ENCODE measurements around the gene CYP51A1.
"Not testable (repeated sequence)": the region's sequence is repeated elsewhere in the genome, so short reads cannot be mapped to it uniquely, and the experiment has no call there.

The CYP51A1 gene

DNA sequence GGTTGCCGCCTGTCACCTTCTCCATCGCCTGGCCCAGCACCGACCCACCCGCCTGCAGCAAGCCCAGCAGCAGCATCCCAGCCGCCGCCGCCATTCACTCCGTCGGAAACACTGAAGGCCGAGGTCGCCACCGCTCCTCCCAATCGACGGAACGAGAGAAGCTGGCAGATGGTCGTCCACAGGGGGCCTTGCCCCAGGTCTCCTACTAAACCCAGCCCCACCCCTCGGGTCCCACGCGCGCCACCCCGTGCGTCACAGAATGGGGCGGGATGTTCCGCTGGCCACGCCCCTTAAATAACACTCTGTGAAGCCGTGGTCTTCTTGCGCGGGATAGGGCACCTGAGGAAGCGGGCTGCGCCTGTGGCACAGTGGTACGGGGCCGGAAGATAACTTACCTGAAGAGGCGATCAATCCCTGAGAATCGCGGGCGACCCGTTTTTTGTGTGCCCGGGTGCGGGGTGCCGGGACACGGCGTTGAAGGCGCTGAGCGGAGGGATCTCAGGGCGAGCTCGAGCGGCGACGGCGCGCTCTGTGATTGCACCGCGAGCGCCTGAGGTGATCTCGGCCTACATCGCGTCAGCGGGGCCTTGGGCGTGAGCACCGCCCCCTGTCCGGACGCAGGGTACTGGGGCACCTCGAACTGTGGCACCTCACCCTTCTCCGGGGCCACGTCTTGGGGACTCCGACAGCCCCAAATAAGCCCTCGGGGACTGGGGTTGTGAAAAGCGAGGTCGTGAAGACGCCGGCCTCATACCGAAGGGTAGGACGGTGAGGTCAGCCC is at the start of gene CYP51A1:
Gene CYP51A1, minus strand, starts transcription at position 207 of the 781 bp plus-strand sequence. Its CDS starts 113 bp downstream, at position 94.
- peak; percentile 95 for DNase-seq

DNA sequence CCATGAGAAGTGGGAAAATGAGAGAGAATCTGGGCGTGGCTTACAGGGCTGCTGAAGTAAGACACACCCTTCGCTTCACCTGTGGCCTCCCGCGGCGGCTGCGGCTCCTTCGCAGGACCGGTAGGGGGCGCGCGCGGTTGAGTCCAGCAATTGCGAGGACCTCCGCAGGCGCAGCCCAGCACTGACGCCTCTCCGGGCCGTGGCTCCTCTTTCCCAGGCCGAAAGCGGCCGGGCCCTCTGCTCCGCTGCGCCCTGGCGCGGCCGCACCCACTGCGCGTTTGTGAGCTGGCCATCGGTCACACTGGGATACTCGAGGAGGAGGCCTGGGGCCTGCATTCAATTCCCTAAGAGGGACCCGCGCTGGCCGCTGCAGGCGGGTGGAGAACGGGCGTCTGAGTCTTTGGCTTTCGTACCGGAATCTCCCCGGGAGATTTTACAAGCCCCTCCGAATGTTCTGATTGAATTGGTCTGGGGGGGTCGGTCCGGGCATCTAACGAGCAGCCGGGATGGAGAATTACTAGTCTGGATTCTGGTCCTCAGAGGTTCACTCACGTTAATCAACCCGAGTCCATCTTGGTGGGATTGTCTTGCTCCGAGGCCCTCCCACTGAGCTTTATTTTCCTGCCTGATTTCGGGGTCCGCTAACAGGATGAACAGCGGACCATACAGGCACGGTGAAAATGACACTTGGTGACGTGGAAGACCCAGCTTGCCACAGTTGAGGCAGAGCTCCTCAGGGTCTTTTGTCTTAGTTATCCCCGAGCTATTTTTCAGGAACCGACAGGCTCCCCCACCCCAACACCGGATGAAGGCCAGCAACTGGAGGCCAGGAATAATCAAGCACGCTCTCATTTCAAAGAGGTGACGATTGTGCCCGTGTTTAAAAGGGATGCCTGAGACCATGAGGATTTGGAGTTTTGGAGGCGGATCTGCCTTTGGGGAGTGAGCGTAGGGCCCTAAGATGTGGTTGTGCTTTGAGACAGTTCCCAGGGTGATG is 44.9 kb upstream of the CYP51A1 start, which contains the start of gene LRRD1:
Gene LRRD1, minus strand, starts transcription at position 215 of the 997 bp plus-strand sequence. CDS start 13,940 bp downstream, outside the sequence.
- peak; percentile 90 for DNase-seq

DNA sequence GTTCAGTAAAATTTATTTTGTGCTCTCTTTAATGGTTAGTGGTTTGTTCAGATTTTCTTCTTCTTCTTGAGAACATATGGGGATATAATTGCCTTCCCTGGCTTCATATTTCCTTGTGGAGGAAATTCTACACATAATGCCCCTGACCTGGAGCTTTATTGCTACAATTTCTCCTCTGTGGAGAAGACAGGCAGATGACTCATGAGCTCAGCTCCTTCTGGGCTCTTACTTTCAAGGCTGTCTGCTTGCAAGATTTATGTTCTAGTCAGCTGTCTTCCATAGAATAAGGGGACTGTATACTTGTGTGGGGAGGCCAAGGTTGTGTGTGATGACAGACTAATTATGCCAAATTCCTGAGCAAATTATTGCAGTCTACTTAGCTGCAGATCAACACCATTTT is 43.1 kb upstream of the CYP51A1 start:
- no peak for DNase-seq

DNA sequence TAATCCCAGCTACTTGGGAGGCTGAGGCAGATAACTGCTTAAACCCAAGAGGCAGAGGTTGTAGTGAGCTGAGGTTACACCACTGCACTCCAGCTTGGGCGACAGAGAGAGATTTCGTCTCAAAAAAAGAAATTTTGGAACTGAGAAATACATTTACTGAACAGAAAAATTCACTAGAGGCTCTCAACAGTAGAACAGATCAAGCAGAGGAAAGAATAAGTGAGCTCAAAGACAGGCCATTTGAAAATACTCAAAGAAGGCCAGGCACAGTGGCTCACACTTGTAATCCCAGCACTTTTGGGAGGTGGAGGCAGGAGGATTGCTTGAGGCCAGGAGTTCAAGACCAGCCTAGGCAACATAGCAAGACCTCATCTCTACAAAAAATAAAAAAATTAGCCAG is 35.3 kb upstream of the CYP51A1 start:
- DNase-seq, result not testable (repeated sequence)

DNA sequence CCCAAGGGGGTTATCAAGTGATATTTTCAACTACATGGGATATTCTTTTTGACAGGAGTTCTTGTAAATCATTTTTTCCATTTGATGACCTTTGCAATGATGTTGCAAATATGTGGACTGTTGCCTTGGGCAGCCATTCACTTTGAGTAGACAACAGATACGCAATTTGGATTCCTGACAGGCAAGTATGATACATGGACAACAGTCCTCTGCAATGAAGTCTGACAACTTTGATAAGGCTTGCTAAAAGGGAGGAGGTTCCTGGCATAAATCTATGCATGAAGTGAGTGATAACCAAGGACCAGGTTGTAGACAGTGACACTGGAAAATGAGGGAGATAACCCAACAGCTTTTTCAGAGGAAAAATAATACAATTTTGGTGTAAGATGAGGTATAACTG is 27.0 kb upstream of the CYP51A1 start:
- DNase-seq, result no peak

DNA sequence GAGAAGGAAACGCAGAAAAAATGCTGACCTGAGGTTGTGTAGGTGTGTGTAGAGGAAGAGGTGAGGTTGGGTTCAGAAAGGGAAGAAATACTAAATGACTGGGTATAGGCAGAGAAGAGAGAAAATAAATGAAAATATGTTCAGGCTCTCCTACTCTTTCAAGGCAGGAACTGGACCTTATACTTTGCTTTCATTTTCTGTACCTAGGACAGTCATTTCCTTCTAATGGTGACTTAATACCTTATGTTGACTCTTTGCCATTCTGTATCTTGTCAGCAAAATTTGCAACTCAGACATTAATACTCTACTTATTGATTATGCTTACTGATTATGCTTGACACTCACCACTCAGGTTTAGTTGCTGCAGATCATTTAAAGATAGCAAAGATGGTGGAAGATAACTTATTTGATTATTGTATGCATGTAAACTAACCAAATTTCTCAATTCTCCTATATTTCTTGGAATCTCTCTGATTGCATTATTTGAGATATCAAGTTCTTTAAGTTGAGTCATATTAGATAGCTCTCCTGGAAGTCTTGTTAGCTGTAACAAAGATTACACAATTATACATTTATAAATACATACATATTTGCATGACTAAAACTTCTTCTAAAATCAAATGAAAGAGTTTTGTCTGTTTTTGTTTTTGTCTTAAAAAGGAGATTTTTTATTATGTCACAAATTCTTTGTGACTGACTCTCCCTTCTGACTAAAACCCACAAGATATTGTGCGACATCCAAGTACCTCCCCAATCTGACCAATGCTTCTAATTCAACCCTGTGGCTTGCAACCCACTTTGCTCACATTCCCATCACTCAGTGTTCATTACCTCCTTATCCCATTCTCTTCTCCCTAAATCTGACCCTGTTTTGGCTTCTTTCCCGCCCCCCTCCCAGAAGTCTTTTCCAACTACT is 24.6 kb upstream of the CYP51A1 start:
- no peak for DNase-seq

DNA sequence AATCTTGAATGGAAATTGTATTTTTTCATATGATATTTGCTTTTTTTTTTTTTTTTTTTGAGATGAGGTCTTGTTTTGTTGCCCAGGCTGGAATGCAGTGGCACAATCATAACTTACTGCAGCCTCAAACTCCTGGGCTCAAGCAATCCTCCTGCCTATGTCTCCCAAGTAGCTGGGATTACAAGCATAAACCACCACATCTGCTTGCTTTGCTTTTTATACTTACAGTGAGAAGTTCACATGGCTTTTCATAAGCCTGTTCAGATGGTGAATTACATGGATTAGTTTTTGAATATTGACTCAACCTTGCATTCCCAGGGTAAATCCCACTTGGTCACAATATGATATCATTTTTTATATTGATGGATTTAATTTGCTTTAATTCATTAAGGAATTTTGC is 22.7 kb upstream of the CYP51A1 start:
- no peak for DNase-seq

DNA sequence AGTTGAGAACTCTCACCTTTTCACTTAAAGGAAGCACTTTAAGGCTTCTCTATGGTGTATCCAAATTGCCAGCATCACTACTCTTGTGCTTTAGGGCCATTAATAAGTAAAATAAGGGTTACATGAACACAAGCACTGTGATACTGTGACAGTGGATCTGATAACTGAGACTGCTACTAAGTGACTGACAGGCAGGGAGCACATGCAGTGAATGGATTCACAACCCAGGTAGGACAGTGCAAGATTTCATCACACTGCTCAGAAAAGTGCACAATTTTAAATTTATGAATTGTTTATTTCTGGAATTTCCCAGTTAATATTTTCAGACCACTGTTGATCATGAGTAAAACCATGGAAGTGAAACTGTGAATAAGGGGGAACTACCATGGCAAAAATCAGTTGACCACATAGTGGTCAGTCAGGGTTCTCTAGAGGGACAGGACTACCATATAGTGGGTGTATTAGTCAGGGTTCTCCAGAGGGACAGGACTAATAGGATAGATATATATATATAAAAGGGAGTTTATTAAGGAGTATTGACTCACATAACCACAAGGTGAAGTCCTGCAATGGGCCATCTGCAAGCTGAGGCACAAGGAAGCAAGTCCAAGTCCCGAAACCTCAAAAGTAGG is 20.9 kb upstream of the CYP51A1 start:
- DNase-seq, result no peak

DNA sequence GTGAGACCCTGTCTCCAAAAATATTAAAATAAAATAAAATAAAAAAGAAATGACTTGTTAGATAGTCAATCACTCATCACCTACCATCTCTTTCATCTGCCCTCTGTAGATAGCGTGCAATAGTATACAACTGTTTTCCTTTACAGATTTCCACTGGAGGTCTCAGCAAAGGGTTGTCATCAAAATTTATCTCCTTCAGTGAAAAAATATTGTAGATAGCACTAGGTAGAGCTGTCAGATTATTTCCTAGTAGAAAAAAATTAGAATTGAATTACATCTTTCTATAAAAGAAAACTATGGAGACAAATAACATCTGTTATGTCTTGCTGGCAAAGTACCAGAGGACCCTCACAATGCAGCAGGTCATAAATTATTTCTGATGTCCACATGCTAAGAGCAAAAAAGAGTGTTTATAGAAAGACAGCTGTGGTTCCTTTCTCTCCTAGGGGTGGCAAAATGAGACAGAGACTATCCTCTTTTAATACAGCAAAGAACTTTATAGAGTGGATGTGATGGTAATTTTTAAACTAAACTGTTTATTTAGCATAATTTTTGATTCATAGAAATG is 16.3 kb upstream of the CYP51A1 start:
- no peak for DNase-seq

DNA sequence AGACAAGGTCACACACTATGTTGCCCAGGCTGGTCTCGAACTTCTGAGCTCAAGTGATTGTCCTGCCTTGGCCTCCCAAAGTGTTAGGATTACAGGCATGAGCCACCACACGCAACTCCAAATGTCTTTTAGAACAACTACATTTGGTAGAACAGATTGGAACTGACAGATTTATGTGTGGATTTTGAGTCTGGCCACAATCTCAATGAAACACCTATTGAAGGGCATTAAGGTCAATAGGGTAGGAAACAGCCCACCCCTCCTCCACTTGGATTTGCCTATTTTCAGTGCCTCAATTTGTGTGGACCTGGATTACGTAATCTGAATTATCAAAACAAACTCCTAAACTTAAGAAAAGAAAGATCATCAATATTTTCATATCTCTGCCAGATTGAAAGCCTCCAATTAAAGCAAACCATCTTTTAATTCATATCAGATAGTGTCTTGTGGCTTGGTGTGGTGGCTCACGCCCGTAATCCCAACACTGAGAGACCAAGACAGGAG is 15.5 kb upstream of the CYP51A1 start:
- no peak for DNase-seq

DNA sequence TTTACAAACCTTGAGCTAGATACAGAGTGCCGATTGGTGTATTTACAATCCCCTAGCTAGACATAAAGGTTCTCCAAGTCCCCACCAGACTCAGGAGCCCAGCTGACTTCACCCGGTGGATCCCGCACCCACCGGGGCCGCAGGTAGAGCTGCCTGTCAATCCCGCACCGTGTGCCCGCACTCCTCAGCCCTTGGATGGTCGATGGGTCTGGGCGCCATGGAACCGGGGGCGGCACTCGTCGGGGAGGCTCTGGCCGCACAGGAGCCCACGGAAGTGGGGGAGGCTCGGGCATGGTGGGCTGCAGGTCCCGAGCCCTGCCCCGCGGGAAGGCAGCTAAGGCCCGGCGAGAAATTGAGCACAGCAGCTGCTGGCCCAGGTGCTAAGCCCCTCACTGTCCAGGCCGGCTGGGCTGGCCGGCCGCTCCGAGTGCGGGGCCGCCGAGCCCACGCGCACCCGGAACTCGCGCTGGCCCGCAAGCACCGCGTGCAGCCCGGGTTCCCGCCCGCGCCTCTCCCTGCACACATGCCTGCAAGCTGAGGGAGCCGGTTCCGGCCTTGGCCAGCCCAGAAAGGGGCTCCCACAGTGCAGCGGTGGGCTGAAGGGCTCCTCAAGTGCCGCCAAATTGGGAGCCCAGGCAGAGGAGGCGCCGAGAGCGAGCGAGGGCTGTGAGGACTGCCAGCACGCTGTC is 9.1 kb upstream of the CYP51A1 start:
- not testable (repeated sequence) for DNase-seq

DNA sequence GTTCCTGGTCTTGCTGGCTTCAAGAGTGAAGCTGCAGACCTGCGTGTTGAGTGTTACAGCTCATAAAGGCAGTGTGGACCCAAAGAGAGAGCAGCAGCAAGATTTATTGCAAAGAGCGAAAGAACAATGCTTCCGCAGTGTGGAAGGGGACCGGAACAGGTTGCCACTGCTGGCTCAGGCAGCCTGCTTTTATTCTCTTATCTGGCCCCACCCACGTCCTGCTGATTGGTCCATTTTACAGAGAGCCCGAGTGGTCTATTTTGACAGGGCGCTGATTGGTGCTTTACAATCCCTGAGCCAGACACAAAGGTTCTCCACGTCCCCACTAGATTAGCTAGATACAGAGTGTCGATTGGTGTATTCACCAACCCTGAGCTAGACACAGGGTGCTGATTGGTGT is 8.5 kb upstream of the CYP51A1 start:
- DNase-seq, result not testable (repeated sequence)

DNA sequence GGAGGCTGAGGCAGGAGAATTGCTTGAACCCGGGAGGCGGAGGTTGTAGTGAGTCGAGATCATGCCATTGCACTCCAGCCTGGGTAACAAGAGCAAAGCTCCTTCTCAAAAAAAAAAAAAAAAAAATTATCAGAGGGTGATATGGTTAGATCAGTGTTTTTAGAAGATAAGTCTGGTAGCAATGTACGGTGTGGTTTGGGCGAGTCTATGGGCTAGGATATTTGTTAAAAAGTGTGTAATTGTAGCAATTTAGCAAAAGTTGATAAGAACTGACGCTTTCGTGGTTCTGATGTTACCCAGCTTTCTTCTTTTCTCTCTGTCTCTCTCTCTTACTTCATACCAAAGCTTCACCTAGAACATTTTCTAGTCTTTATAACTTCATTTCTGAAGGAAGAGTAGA is 6.9 kb upstream of the CYP51A1 start:
- no peak for DNase-seq

DNA sequence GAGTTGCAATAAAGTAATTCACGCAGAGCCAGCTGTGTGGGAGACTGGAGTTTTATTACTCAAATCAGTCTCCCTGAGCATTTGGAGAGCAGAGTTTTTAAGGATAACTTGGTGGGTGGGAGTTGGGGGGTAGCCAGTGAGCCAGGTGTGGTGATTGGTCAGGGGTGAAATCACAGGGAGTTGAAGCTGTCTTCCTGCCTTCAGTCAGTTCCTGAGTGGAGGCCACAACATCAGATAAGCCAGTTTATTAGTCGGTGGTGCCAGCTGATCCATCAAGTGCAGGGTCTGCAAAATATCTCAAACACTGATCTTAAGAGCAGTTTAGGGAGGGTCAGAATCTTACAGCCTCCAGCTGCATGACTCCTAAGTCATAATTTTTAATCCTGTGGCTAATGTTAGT is 3.3 kb upstream of the CYP51A1 start:
- DNase-seq, result no peak

DNA sequence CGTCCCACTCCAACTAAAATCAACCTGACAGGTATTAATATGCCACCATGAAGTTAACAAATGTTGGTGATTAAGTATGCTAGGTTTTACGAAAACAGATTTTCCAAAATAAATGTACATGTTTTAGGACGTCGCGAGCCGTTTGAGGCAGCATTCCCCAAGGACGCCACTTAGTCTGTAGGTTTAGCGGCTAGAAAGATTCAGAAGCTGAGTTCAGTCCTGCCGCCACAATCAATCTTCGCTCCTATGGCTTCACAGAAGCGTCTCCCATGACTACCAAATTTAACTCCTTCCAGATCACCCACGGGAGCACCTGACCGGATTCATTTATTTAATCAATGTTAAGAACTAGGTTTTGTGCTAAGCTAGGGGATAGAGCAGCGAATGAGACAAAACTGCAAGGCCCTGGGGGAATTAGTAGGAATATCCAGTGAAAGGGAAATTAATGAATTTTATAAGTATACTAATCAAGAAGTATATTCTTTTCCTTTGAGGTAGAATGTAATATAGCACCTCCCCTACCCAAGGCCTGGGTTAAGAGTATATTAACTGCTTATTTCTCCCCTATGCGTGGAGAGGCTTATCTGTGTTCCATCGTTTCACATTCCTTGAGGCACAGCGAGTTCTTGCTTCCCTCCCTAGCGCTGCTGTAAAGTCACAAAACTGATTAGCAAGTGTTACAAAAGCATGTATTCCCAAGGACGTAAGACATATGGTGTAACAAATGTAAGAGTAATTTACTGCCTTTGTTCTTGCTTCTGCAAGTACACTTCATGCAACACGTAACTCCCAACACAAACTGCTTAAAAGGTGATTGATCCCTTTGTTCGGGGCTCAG is 994 bp upstream of the CYP51A1 start:
- no peak for DNase-seq

DNA sequence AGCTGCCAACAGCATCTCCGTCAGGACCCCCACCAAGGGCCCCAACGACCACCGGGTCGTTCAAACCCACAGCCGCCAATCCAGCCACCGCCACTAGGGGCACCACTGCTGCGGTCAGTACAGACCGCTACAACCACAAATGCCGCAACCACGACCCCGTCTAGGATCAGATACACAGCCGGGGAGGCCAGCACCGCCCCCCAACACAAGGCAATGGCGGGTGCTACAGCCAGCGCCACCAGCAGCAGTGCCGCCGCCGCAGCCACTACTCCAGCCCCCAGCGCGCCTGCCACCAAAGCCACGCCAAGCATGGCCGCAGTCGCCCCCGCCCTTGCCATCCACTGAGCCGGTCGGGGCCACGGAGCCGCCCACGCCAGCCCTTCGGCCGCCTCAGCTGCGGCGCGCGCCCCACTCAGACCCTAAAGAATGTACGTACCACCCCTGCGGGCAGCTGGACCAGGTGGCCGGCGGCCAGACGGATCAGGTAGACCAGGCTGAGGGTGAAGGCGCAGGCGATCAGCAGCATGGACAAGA is 473 bp downstream of the CYP51A1 start:
- DNase-seq, result peak; percentile 77

DNA sequence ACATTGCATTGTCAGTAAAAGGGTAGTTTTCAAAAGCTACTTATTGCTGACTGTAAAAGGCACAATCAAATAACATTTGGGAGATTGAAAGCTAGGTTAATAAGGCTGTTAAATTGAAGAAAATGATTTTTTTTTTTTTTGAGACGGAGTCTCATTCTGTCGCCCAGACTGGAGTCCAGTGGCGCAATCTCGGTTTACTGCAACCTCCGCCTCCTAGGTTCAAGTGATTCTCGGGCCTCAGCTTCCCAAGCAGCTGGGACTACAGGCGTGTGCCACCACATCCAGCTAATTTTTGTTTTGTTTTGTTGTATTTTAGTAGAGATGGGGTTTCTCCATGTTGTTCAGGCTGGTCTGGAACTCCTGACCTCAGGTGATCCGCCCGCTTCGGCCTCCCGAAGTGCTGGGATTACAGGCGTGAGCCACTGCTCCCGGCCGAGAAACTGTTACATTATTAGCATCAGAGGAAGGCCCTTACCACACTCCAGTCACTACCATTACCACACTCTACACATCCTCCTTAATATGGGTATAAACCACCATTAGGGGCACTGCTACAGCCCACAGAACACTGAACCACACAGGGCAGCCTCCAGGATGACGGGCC is 1.0 kb downstream of the CYP51A1 start:
- no peak for DNase-seq

DNA sequence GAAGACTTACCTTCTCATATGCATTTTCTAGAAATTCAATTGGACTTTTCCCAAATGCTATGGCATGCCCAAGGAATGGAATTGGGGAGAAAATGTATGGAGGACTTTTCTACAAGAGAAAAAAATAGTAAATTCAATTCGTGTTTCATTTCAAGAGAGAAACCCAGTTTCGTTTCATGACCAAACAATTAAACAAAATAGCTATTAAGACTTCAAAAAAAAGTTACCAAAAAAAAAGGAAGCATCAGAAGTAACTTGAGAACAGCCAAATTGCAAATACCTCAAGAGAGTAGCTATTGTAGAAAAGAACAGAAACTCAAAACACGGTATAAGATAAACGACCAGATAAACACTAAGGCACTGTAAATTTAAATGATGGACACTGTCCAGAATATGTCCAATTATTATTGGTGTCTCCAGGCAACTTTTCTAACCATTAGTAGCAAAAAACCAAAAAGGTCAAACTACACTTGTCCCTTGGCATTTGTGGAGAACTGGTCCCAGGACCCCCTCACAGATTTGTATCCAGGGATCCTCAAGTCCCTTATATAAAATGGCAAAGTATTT is 2.4 kb downstream of the CYP51A1 start:
- no peak for DNase-seq

DNA sequence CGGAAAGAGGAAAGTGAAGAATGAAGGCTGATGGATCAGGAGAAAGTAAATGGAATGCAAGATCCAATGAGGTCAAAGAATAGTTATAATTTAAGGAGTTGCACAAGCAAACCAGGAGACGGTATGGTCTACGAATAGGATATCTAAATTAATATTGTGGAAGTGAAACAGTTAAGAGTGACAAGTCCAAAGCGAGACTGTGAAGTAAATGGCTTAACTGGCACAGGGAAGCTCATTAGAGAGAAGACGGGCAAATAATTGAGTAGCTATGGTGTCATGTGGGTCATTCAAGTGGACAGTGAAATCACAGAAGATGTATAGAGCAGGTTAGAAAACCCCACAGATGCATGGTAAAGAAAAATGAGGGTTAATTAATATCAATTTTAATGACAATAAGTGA is 3.2 kb downstream of the CYP51A1 start:
- no peak for DNase-seq
